ENCODE measurements around the gene C4A.

The C4A gene

GRCh38 chr6:31949926-31950548 lies 31.8 kb upstream of the C4A start:
- no peak overlapping the region for H3K4me3 ChIP-seq (ENCODE audit: low read depth, low read length)
- DNase-seq (ENCODE audit: low read depth), result no peak
- no peak for TF ChIP-seq CTCF (IDR thresholded peaks at IDR 0.05; ENCODE audit: control insufficient read depth, extremely low read depth, insufficient read depth)

- no peak for DNase-seq (ENCODE audit: low read depth)
- H3K4me3 ChIP-seq (ENCODE audit: low read depth, low read length), result no peak overlapping the region
- peak; percentile 77 for TF ChIP-seq CTCF (IDR thresholded peaks at IDR 0.05; ENCODE audit: control insufficient read depth, extremely low read depth, insufficient read depth)
Observed at GRCh38 chr6:31952140-31952805, 29.6 kb upstream of the C4A start.

- DNase-seq (ENCODE audit: low read depth), result no peak
- no peak overlapping the region for H3K4me3 ChIP-seq (ENCODE audit: low read depth, low read length)
- TF ChIP-seq CTCF (IDR thresholded peaks at IDR 0.05; ENCODE audit: control insufficient read depth, extremely low read depth, insufficient read depth), result no peak
Observed at GRCh38 chr6:31952890-31953289, 29.0 kb upstream of the C4A start.

GRCh38 chr6:31954511-31954910 lies 27.3 kb upstream of the C4A start:
- DNase-seq (ENCODE audit: low read depth), result no peak
- TF ChIP-seq CTCF (IDR thresholded peaks at IDR 0.05; ENCODE audit: control insufficient read depth, extremely low read depth, insufficient read depth), result no peak
- no peak overlapping the region for H3K4me3 ChIP-seq (ENCODE audit: low read depth, low read length)

GRCh38 chr6:31956796-31957195 lies 25.1 kb upstream of the C4A start:
- TF ChIP-seq CTCF (IDR thresholded peaks at IDR 0.05; ENCODE audit: control insufficient read depth, extremely low read depth, insufficient read depth), result no peak
- H3K4me3 ChIP-seq (ENCODE audit: low read depth, low read length), result no peak overlapping the region
- no peak for DNase-seq (ENCODE audit: low read depth)

- DNase-seq (ENCODE audit: low read depth), result no peak
- peak overlapping the region; percentile 93 for H3K4me3 ChIP-seq (ENCODE audit: low read depth, low read length)
- no peak for TF ChIP-seq CTCF (IDR thresholded peaks at IDR 0.05; ENCODE audit: control insufficient read depth, extremely low read depth, insufficient read depth)
Observed at GRCh38 chr6:31958412-31958740, 23.5 kb upstream of the C4A start.

Measured in LNCaP clone FGC (cell line).